GM19463 (cell line): Measurements from ENCODE around the gene MARK3.
"Not testable (repeated sequence)": the region's sequence is repeated elsewhere in the genome, so short reads cannot be mapped to it uniquely, and the experiment has no call there.

Experiments used
- ATAC-seq: cut with Tn5 transposase; IDR thresholded peaks from one replicate; pipeline ENCODE4 v1.9.1; 2021; ENCODE audit warnings: mild to moderate bottlenecking, moderate library complexity; ENCODE audit not compliant: unreplicated experiment

Gene MARK3

GRCh38 chr14:103510724-103511693, 125.8 kb downstream of the MARK3 start:
- no peak for ATAC-seq

- not testable (repeated sequence) for ATAC-seq
Measured at GRCh38 chr14:103512180-103512579, 127.0 kb downstream of the MARK3 start.

- ATAC-seq = no peak
Measured at GRCh38 chr14:103512701-103513611, 127.7 kb downstream of the MARK3 start.

GRCh38 chr14:103514596-103515421, 129.6 kb downstream of the MARK3 start:
- no peak for ATAC-seq

- ATAC-seq = no peak
Measured at GRCh38 chr14:103516426-103517173, 131.4 kb downstream of the MARK3 start.

GRCh38 chr14:103517174-103517566, 132.0 kb downstream of the MARK3 start:
- ATAC-seq = no peak

- ATAC-seq = no peak
Measured at GRCh38 chr14:103517721-103518421, 132.7 kb downstream of the MARK3 start.

GRCh38 chr14:103518422-103519042, 133.3 kb downstream of the MARK3 start:
- ATAC-seq = no peak

- ATAC-seq = no peak
Measured at GRCh38 chr14:103519043-103519836, 134.0 kb downstream of the MARK3 start.

- no peak for ATAC-seq
Measured at GRCh38 chr14:103519837-103520212, 134.6 kb downstream of the MARK3 start.

- ATAC-seq = no peak
Measured at GRCh38 chr14:103520269-103520656, 135.0 kb downstream of the MARK3 start.

GRCh38 chr14:103520657-103521437, 135.6 kb downstream of the MARK3 start:
- no peak for ATAC-seq

GRCh38 chr14:103521438-103521950, 136.3 kb downstream of the MARK3 start:
- no peak for ATAC-seq

GRCh38 chr14:103521951-103522563, 136.8 kb downstream of the MARK3 start:
- no peak for ATAC-seq

- no peak for ATAC-seq
Measured at GRCh38 chr14:103522649-103523574, 137.7 kb downstream of the MARK3 start, which contains the start of gene CKB. TSS of gene CKB (minus strand) at chr14:103522830. CDS start at chr14:103522493, 337 bp downstream.

GRCh38 chr14:103523575-103523954, 138.3 kb downstream of the MARK3 start:
- ATAC-seq = no peak
